GM10847 (cell line): ENCODE results near the gene SLC38A2.

Experiments used
- POLR2A ChIP-seq: IDR thresholded peaks from 2 replicates; pipeline ENCODE4 v1.6.1; 2011; ENCODE audit not compliant: insufficient read length; ENCODE audit errors: extremely low read depth

The SLC38A2 gene

DNA sequence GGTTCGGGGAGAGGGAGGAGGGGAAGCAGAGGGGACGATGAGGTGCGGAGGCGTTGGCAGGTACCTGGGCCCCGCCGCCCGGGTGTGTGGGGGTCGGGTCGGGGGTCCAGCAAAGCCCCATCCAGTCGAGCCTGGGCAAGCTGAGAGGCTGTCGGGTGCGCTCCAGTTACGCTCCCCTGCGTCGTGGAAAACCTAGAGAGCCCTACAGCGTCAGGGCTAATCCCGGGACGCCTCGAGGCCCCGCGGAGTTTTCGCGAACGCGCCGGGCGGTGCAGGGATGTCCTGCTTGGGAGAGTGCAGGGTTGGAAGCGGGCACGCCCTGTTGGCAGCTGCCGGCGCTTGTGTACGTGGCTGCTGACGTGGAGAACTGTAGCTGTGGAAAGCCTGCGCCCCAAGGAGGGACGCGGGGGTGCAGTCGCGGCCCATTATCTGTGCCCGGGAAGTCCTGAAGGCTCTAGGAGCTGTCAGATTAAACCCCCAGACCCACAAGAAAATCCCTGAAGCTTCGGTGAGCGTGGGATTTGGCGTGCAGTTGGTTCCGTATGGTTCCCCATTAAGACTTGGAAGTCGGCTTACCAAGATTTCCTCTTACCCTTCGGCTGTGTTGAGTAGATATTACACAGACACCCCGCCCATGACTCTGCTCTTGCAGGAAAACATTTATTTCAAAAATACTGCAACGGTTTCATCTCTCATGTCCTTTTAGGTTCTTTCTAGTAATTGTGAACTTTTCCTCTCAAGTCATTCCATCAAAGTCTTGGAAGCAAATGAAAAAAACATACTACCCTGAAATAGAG lies 11.3 kb upstream of the SLC38A2 start:
- peak; percentile 52 for TF ChIP-seq POLR2A

DNA sequence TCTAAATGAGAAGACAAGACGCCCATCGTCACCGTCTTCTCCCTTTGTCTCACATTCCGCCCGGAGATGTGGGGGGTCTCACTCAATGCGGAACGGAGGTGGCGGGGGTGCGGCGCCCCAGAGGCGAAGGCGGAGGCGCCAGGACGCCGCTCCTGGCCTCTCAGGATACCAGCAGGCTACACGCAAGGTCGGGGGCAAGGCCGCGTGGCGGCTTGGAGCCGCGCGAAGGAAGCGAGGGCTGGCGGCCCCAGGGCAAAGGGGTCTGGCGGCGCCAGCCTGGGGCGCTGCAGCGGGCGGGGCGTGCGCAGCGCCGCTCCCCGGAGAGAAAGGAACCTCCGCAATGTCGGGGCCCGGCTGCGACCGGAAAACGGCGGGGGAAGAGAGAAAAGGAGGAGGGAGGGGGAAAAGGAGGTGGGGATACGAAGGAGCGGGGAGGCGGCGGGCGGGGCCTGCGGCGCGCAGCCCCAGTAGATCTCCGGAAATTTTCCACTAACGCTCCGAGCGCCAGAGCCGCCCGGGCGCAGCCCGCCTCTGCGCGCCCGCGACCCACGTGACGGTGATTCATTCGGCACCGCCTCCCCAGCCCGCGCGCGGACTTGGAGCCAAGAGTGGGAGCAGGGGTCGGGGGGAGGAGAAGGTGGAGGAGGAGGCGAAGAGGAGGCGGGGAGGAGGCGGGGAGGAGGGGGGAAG lies 10.5 kb upstream of the SLC38A2 start:
- TF ChIP-seq POLR2A: peak; percentile 59

DNA sequence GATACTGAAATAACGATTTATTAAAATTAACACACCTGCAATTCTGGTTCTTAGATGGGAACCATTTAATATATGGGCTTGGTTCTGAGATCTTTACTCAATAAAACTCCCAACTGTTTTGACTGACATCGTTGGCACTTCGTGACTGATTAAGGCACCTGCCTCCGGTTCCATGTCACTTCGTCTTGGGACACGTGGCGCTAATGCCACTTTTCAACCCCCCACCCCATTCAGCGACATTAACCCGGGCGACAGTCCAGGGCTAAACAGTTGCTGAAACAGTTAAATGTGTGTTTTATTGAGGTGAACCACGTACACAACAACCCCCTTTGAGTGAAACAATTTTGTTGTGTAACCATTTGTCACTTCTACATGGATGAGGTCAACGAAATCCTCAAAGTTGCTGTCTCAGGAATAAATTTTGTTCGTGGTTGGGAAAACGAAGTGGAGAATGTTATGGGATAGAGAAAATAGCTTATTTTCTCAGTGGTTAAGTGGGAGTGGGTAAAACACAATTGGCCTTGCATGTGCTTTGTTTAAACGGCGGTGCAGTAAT lies 9.9 kb upstream of the SLC38A2 start:
- no peak for TF ChIP-seq POLR2A

DNA sequence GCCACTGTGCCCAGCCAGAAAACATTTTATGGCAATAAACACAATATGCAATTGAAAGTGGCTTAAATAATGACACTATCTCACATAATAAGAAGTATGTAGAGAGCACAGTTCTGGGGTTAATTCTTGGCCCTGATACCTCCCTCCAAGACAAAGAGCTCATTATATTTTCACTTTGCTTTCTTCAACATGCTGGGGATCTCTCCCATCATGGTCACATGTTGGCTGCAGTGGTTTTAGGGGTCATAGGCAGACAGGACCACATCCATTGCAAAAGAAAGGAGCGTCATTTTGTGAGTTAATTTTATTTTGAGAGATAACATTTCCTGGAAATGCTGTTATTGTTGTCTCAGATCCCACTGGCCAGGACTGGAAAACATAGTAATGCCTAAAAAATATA lies 8.3 kb upstream of the SLC38A2 start:
- TF ChIP-seq POLR2A: no peak

DNA sequence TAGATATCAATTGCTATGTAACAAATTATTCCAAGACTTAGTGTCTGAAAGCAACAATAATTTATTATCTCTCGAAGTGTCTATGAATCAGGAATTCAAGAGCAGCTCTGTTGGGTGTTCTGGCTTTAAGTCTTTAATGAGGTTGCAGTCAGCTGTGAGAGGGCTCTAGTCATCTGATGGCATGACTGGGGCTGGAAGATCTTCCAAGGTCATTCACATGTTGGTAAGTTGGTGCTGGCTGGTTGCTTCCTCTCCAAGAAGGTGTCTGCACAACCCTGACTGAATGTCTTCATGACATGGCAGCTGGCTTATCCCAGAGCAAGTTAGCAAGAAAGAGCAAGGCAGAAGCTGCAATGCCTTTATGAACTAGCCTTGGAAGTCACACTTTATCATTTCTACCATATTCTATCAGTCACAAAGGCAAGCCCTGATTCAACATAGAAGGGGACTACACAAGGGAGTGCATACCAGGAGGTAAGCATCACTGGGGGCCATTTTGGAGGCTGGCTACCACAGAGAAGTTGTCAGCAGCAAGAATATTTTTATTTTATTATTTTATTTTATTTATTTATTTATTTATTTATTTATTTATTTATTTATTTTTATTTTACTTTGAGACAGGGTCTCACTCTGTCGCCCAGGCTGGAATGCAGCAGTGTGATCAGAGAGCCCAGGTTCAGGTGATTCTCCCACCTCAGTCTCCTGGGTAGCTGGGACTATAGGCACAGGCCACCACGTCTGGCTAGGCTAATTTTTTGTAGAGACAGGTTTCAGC lies 7.6 kb upstream of the SLC38A2 start:
- TF ChIP-seq POLR2A: no peak

DNA sequence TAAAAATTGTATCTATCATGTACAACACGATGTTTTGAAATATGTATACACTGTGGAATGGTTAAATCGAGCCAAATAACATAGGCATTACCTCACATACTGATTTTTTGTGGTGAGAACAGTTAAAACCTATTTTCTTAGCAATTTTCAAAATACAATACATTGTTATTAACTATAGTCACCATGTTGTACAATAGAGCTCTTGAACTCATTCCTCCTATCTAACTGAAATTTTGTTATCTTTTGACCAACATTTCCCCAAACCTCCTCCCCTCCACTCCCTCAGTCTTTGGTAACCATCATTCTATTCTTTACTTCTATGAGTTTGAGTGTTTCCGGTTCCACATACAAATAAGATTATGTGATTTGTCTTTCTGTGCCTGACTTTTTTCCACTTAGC lies 6.8 kb upstream of the SLC38A2 start:
- TF ChIP-seq POLR2A: no peak

DNA sequence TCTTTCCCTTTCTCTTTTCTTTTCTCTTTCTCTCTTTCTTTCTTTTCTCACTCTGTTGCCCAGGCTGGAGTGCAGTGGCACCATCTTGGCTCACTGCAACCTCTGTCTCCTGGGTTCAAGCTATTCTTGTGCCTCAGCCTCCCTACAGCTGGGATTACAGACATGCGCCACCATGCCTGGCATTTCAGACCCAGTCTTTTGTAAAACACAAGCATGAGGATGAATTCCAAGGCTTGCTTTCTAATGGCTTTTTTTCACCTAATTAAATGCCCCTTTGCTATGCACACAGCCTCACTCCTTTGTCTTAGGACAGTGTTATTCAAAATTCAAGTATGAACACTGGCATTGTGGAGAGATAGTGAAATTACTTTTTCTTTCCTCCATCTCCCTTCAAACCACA lies 6.0 kb upstream of the SLC38A2 start:
- TF ChIP-seq POLR2A: no peak

DNA sequence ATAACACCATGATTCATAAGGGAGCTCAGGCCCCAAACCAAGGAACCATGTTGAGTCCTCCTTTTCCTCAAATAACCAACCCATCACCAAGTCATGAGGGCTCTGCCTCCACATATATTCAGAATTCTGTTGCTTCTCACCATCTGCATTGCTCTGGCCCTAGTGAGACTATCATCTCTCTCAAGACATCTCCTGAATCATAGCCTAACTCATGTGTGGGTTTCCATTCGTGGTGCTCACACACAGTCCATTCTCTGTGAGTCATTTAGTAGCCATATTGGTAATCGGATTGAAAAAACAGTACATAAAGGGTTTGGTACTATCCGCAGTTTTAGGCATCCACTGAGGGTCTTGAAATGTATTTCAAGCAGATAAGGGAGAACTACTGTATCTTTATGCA lies 5.1 kb upstream of the SLC38A2 start:
- TF ChIP-seq POLR2A: no peak

DNA sequence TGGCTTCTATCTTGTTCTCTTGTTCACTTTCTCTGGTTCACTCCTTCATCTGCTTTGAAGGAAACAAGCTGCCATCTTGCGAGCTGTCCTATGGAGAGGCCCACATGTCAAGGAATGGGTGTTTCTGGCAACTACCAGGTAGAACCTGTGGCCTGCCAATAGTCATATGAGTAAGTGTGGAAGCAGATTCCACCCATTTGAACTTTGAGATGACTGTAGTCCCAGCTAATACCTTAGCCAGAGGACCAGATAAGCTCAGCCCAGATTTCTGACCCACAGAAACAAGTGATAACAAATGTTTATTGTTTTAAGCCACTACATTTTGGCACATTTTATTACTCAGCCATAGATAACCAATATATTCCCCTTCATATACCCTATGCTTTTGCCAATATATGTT lies 4.0 kb upstream of the SLC38A2 start:
- TF ChIP-seq POLR2A: no peak

DNA sequence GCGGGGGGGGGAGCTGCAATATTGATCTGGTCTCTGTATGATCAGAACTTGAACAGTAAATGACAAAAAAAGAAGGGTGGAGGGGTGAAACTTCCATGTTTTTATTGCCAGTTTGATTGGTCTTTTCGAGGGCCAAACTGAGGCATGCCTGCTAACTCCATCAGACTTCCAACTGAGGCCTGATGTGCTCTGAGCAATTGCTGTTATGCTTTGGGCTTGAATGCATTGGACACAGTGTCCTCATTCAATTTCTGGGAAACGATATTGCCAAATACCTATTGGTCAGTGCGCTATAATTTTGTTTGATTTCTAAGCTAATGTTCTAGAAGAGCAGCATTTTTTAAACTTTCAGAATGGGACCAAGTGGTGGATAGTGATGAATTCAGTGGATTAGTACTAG lies 2.1 kb upstream of the SLC38A2 start:
- TF ChIP-seq POLR2A: no peak

DNA sequence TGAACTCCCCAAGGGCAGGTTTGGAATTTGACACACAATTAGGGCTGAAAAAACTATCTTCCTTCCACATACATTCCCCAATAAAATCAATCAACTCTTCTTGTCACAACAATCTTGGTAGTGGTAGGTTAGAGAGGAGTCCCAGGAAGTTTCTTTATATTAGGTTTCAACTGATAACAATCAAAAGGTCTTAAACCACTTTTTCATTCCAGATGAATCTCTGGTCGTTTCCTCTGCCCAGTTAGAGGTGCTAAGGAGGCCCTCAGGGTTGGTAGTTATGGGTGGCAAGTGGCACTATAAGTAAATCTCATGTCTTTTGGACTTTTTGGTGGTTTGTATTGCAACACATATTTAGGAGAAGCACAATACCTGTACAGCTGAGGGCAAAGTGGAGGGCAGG lies 1.7 kb upstream of the SLC38A2 start:
- no peak for TF ChIP-seq POLR2A

DNA sequence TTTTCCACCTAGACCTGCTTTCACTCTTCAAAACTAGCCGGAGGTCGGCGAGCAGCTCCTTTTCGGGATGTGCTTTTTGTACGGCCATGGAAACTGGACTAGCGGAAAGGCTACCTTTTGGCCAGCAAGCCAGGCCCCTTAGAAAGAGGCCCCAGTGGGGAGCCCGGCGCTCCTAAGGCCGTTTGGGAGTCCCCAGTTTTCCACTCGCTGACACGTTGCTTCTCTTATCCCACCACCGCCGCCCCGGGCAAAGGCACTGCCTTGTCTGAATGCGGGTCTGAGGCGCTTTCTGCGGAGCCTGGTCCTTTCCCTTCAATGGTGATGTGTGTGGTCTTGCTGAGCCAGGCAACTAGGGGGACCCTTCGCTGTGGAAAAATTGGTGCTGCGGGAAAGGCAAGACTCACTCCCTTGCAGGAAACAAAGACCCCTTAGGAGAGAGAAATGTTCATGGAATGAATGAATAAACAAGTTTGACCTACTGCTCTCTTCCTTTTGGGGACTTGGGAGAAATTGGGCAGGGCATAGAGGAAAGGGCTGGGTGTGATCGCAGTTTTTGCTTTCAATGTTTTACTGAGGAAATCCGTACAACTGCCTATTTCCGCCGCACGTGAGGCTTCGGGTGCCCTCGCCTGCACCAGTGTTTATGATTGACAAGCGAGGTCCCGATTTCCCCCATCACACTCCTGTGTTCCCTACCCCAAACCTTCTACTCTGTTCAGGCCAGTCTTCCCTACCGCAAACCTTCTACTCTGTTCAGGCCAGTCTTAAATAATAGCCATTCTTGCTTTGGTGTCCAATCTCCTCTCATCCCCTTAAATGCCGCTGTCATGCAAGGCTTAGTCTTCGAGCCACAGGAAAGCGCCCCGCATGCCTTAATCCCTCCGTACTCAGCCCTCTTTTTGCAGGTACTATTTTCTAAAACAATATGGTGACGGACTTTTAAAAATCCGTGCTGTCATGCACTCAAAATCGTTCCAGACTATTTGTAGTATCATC lies 1.0 kb upstream of the SLC38A2 start:
- TF ChIP-seq POLR2A: no peak

DNA sequence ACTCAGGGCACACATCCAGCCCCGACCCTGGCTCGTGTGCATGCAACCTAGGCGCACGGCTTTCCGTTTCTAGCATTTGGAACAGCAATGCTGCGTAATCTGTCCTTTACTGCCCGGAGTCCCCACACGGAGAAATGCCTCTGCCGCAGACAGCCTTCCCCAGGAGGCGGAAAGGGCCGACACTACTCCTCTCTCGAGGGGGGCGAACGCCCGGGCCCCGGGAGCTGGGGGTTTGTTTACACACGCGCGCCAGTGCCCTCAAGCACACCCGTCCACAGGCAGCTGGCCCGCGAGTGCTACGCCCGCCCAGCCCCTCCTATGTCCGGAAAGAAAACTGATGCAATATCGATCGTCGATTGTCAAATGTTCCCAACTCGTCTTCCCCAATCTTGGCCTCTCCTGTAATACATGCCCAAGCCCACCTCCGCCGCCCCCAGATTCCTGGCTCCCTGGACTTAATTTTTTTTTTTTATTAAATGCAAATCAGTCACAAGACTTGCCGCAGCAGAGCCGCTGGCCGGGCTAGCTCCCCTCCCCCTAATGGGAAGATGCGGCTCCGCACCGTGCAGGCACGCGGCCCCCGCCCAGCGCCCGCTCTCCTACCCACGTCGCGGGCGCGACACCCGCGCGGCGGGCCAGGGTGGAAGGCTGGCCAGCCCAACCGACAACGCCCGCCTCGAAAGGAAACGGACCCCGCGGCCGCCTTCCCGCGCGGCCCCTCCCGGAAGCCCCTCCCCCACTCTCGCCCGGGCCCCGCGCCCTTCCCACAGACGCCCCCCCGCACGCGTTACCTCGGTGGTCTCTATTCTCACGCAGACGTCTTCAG lies 642 bp downstream of the SLC38A2 start:
- TF ChIP-seq POLR2A: no peak
